Fibroblast of pulmonary artery (primary cell): Measurements from ENCODE around the gene TOM1L2.

Experiments used
- DNase-seq: peaks from one replicate; pipeline ENCODE4 v3.0.0-alpha.2; 2010; ENCODE audit warnings: low read depth
- H3K4me3 ChIP-seq: replicated peaks from 2 replicates; pipeline ENCODE4 v1.5.1; 2011; ENCODE audit warnings: low read depth, mild to moderate bottlenecking, control low read depth, low read length, moderate library complexity
- CTCF ChIP-seq: IDR thresholded peaks from 2 replicates; pipeline ENCODE4 v1.5.1; 2011; ENCODE audit warnings: mild to moderate bottlenecking, control low read depth, low read length, inconsistent platforms; ENCODE audit errors: missing control alignments

Gene TOM1L2

GRCh38 chr17:17989618-17990017 is 17.4 kb upstream of the TOM1L2 start:
- no peak for DNase-seq
- no peak overlapping the region for H3K4me3 ChIP-seq
- TF ChIP-seq CTCF = no peak

GRCh38 chr17:17989081-17989480 is 16.9 kb upstream of the TOM1L2 start:
- TF ChIP-seq CTCF = no peak
- no peak for DNase-seq
- H3K4me3 ChIP-seq = no peak overlapping the region

- no peak for TF ChIP-seq CTCF
- DNase-seq = no peak
- H3K4me3 ChIP-seq = no peak overlapping the region
These were observed 16.3 kb upstream of the TOM1L2 start for GRCh38 chr17:17988427-17988945.

GRCh38 chr17:17987901-17988300 is 15.7 kb upstream of the TOM1L2 start:
- no peak for DNase-seq
- no peak for TF ChIP-seq CTCF

GRCh38 chr17:17987187-17987896 is 15.1 kb upstream of the TOM1L2 start:
- no peak overlapping the region for H3K4me3 ChIP-seq
- no peak for DNase-seq
- TF ChIP-seq CTCF = no peak

More at GRCh38 chr17:17987901-17988300, 15.7 kb upstream of the TOM1L2 start:
- no peak overlapping the region for H3K4me3 ChIP-seq

GRCh38 chr17:17985555-17985954 is 13.4 kb upstream of the TOM1L2 start:
- peak; percentile 36 for TF ChIP-seq CTCF
- no peak overlapping the region for H3K4me3 ChIP-seq
- DNase-seq = peak; percentile 34

- no peak overlapping the region for H3K4me3 ChIP-seq
- no peak for DNase-seq
- no peak for TF ChIP-seq CTCF
These were observed 13.0 kb upstream of the TOM1L2 start for GRCh38 chr17:17985153-17985552.
